Activated naive CD4-positive, alpha-beta T cell treated with anti-CD3 and anti-CD28 coated beads, Interleukin-2, amount 50 U/mL, for 72 hours (primary cell): ENCODE results near the gene NCKIPSD. TPM values are rescaled to one million over a fixed set of nuclear protein-coding genes. Genes with fewer than 3 reads are reported as not detected.

Source experiments
- ATAC-seq, 2 donors: fragments of 150-1000 bp; cut with Tn5 transposase; 2 replicates each; pipeline ENCODE4 v1.10.0; 2021; ENCODE audit warnings: mild to moderate bottlenecking in 2 of 2, moderate library complexity in 2 of 2
- DNase-seq, 2 donors: peaks; one replicate each; pipeline ENCODE4 v3.0.0; 2021 to 2022; ENCODE audit warnings: low spot score in 2 of 2
- H3K27ac Mint-ChIP-seq, 2 donors: one replicate each; pipeline ENCODE4 v1.8.0; 2022; ENCODE audit warnings: mild to moderate bottlenecking in 2 of 2, mixed read lengths in 2 of 2
- H3K36me3 Mint-ChIP-seq, 2 donors: one replicate each; pipeline ENCODE4 v1.8.0; 2022; ENCODE audit warnings: mixed read lengths in 2 of 2
- H3K9me3 Mint-ChIP-seq, 2 donors: one replicate each; pipeline ENCODE4 v1.8.0; 2022; ENCODE audit warnings: mixed read lengths in 2 of 2
- total RNA-seq, 2 donors: library from RNA; stranded (reverse); gene quantifications; one replicate each; pipeline ENCODE4 v1.2.3, GENCODE V29; 2022

Gene NCKIPSD
- total RNA-seq, 2 donors from 2014 or later = 45.7 to 77.2 TPM

GRCh38 chr3:48685293-48685602 is 467 bp downstream of the NCKIPSD start:
- Mint-ChIP-seq H3K27ac (peak overlapping the region; percentile 68 to 78), H3K9me3 (no peaks in the 10 kb centered on the region), H3K36me3 (peaks cover 0 to 37% of the 10 kb centered on the region in 2 donors)
- peak in 1 of 2 donors; percentile 57 for DNase-seq
- no peak for ATAC-seq

DNA sequence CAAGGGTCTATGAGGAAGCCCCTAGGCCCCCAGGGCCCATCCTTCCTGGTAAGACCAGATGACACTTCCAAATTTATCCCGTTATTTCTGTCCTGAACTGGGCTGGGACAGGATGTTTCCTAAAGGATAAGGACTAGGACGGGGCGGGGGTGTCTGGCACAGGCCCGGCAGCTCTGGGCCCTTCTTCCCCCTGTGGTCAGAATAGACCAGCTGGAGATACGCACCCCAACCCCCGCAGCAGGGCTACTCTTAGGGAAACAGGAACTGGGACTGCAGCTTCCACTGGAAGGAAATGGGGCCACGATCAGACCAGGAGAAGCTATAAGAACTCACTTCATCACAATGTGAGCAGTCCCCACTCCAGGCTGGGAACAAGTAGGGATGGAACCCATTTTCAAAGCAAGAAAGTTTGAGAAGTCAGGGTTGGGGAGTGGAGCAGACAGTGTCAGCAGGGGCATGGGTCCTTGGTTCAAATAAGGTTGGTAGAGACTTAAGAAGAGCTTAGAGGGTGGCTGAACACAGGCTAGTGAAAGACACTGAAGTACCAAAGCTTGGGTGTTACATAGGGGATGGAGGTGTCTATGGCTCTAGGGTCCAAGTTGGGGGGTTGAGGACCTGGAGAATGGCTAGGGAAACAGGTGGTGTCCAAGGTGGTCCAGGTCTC is 1.1 kb downstream of the NCKIPSD start:
- peak overlapping the region; percentile 78 to 94 for H3K27ac Mint-ChIP-seq
- DNase-seq = peak in 1 of 2 donors; percentile 55
- no peak for ATAC-seq
- H3K9me3 Mint-ChIP-seq = no peaks in the 10 kb centered on the region
- peaks cover 0 to 37% of the 10 kb centered on the region in 2 donors for H3K36me3 Mint-ChIP-seq

DNA sequence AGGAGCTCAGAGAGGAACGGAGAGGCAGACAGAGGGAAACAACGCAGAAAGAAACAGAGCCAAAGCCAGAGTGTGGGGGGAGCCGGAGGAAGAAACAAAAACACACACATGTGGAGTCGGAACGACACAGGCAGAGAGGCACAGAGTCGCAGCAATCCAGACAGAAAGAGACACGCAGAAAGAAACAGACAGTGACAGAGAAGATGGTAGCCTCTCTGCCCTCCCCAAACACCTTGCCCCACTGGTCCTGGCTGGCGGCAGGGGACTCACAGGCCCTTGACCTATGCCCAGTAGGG is 1.7 kb downstream of the NCKIPSD start:
- DNase-seq = no peak
- ATAC-seq = no peak
- Mint-ChIP-seq H3K27ac (peak overlapping the region; percentile 63 to 78), H3K9me3 (no peaks in the 10 kb centered on the region), H3K36me3 (peaks cover 0 to 37% of the 10 kb centered on the region in 2 donors)

GRCh38 chr3:48682786-48683185 is 2.9 kb downstream of the NCKIPSD start:
- Mint-ChIP-seq H3K36me3 (peaks cover 0 to 47% of the 10 kb centered on the region in 2 donors), H3K9me3 (no peaks in the 10 kb centered on the region), H3K27ac (no peak overlapping the region)
- ATAC-seq = no peak
- DNase-seq = no peak

GRCh38 chr3:48681974-48682610 is 3.6 kb downstream of the NCKIPSD start:
- DNase-seq (no peak), ATAC-seq (no peak)
- Mint-ChIP-seq H3K36me3 (peaks cover 0 to 53% of the 10 kb centered on the region in 2 donors), H3K9me3 (no peaks in the 10 kb centered on the region), H3K27ac (no peak overlapping the region)

GRCh38 chr3:48681541-48681880 is 4.2 kb downstream of the NCKIPSD start:
- DNase-seq = no peak
- Mint-ChIP-seq H3K36me3 (peaks cover 0 to 53% of the 10 kb centered on the region in 2 donors), H3K27ac (no peak overlapping the region), H3K9me3 (no peaks in the 10 kb centered on the region)
- no peak for ATAC-seq

DNA sequence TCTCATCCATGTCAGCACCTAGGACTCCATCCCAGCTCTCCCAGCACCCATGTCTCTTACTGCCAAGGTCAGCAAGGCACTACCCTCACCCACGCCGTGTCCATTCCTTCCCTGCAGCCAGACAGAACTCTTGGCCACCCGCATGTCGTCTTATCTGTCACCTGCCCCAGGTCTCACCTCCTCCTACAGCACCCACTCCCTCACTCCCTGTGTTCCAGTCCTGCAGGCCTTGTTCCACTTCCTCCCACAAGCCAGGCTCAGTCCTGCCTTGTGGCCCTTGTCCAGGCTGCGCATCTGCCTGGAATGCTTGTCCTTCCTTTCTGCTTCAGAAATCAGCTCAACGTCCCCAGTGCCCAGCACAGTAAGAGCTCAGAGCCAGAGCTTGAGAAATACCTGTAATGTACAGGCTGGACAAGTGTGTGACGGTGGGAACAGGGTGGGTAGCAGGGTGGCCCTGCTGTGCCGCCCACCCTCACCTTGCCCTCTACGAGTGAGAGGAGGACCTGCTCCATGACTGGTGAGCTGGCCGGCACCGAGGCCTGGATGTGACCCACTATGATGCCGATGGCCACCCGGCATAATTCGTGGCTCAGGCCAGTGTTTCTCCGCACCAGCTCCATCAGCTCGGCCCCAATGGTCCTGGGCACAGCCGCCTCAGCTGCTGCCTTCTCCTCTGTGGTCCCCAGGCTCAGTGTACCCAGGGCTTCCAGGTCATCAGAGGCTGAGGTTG is 4.7 kb downstream of the NCKIPSD start:
- Mint-ChIP-seq H3K9me3 (no peaks in the 10 kb centered on the region), H3K27ac (peak overlapping the region; percentile 23 to 69), H3K36me3 (peaks cover 0 to 58% of the 10 kb centered on the region in 2 donors)
- DNase-seq (no peak), ATAC-seq (no peak)

GRCh38 chr3:48679411-48680391 is 6.0 kb downstream of the NCKIPSD start:
- no peak for ATAC-seq
- H3K36me3 Mint-ChIP-seq = peaks cover 0 to 52% of the 10 kb centered on the region in 2 donors
- no peak for DNase-seq
- H3K27ac Mint-ChIP-seq = peak overlapping the region in 1 of 2 donors; percentile 23
- no peaks in the 10 kb centered on the region for H3K9me3 Mint-ChIP-seq

- Mint-ChIP-seq H3K36me3 (peaks cover 0 to 44% of the 10 kb centered on the region in 2 donors), H3K9me3 (no peaks in the 10 kb centered on the region), H3K27ac (no peak overlapping the region)
- DNase-seq (no peak), ATAC-seq (no peak)
These were observed 6.9 kb downstream of the NCKIPSD start for GRCh38 chr3:48678566-48679380.

- H3K9me3 Mint-ChIP-seq = no peaks in the 10 kb centered on the region
- peak overlapping the region; percentile 3 to 57 for H3K27ac Mint-ChIP-seq
- peaks cover 0 to 42% of the 10 kb centered on the region in 2 donors for H3K36me3 Mint-ChIP-seq
- ATAC-seq = no peak
- DNase-seq = no peak
These were observed 7.7 kb downstream of the NCKIPSD start for GRCh38 chr3:48678056-48678455.

DNA sequence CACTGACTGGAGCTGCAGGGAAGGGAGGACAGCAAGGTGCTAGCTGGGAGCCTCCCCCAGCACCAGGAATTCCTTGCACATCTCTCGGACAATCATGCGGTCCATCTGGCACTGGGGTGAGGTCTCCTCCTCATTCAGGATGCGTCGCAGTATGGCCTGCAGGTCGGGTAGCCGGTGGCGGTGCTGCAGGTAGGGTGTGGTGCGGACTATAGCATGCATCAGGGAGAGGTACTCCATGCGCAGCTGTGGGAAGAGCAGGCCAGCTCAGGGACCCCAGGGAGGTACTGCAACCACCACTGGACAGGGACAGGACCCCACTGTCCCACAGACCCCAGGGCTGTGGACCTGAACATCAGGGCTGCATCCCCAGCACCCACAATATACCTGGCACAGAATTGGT is 11.2 kb downstream of the NCKIPSD start:
- Mint-ChIP-seq H3K27ac (peak overlapping the region in 1 of 2 donors; percentile 51), H3K9me3 (no peaks in the 10 kb centered on the region), H3K36me3 (peaks cover 7 to 33% of the 10 kb centered on the region in 2 donors)
- ATAC-seq = peak in 1 of 2 donors; percentile 14
- no peak for DNase-seq

DNA sequence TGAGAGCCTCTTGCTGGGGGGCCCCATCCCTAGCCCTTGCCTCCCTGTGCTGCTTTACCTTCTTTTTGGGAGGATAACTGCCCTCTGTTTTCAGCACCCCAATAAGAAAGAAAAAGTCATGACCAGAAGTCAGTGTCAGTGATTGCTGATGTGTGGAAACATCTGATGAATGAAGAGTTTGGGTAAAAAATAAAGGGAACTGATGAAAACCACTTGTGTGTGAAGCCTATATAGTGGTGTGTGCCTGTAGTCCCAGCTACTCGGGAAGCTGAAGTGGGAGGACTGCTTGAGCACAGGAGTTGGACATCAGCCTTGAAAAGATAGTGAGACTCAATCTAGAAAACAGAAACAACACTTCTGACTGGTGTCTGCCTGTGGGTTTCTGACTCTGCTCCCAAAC is 13.2 kb downstream of the NCKIPSD start:
- DNase-seq (no peak), ATAC-seq (no peak)
- Mint-ChIP-seq H3K27ac (no peak overlapping the region), H3K36me3 (peaks cover 7 to 21% of the 10 kb centered on the region in 2 donors), H3K9me3 (no peaks in the 10 kb centered on the region)

DNA sequence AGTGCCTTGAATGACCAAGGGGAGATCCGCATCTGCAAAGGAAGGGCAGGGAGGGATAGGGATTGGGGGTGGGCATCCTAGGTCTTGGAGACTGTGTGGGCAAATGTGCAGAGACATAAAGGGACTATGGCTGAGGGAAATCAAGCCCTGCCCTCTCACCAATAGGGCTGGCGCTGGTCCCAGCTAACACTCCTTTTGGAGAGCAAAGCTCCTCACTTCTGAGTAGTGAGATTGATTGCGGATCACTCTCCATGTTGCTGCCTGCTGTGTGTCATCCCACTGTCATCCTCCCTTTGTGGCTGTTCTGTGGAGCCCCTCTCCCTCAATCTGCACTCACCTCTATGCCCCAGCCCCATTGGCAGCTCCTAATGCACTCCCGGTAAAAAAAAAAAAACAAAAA is 20.8 kb downstream of the NCKIPSD start:
- Mint-ChIP-seq H3K9me3 (peaks cover 0 to under 1% of the 10 kb centered on the region in 2 donors), H3K36me3 (peaks cover 9 to 11% of the 10 kb centered on the region in 2 donors), H3K27ac (no peak overlapping the region)
- ATAC-seq (no peak), DNase-seq (no peak)

GRCh38 chr3:48664313-48664644 is 21.4 kb downstream of the NCKIPSD start:
- H3K27ac Mint-ChIP-seq = peak overlapping the region in 1 of 2 donors; percentile 84

GRCh38 chr3:48663489-48664312 is 22.0 kb downstream of the NCKIPSD start:
- Mint-ChIP-seq H3K36me3 (peaks cover 11 to 13% of the 10 kb centered on the region in 2 donors), H3K27ac (peak overlapping the region; percentile 84 to 98), H3K9me3 (peaks cover 0 to 3% of the 10 kb centered on the region in 2 donors)
- ATAC-seq (peak; percentile 90), DNase-seq (peak; percentile 92 to 96)

More at GRCh38 chr3:48664313-48664644, 21.4 kb downstream of the NCKIPSD start:
- peaks cover 0 to 3% of the 10 kb centered on the region in 2 donors for H3K9me3 Mint-ChIP-seq
- ATAC-seq = no peak
- no peak for DNase-seq
- H3K36me3 Mint-ChIP-seq = peaks cover 11 to 13% of the 10 kb centered on the region in 2 donors
